Left ventricle myocardium inferior (tissue), 1 donor: ENCODE data around the gene CPA1. TPM values are rescaled to one million over a fixed set of nuclear protein-coding genes. Genes with fewer than 3 reads are reported as not detected.

Source experiments
- DNase-seq: peaks from one replicate; pipeline ENCODE4 v3.0.0-alpha.2; 2020
- H3K27ac ChIP-seq: fragments of 200-600 bp; replicated peaks from 2 replicates; pipeline ENCODE4 v1.8.0; 2021
- H3K27me3 ChIP-seq: fragments of 200-600 bp; 2 replicates; pipeline ENCODE4 v1.8.0; 2021; ENCODE audit warnings: low read depth
- H3K36me3 ChIP-seq: fragments of 200-600 bp; 2 replicates; pipeline ENCODE4 v1.8.0; 2021
- H3K4me1 ChIP-seq: fragments of 200-600 bp; 2 replicates; pipeline ENCODE4 v1.8.0; 2021
- H3K4me3 ChIP-seq: fragments of 200-600 bp; 2 replicates; pipeline ENCODE4 v1.8.0; 2021; ENCODE audit warnings: mild to moderate bottlenecking, moderate library complexity
- H3K9me3 ChIP-seq: fragments of 200-600 bp; replicated peaks from 2 replicates; pipeline ENCODE4 v1.8.0; 2021
- intact Hi-C: fragments of 100-400 bp; cut with micrococcal nuclease; formaldehyde crosslinking; loops from one replicate; pipeline ENCODE4 v1.11.0; 2022
- total RNA-seq: library from RNA; stranded (reverse); fragmentation: NEBNext Ultra II Directional; extraction: Animal tissue kit (Norgen Biotek cat#: 25700); gene quantifications from one replicate; pipeline ENCODE4 v1.2.1, GENCODE V29; 2021
- TF ChIP-seq, protein P1 (sequence below): fragments of 200-600 bp; IDR thresholded peaks from 2 replicates; pipeline ENCODE4 v1.8.0; 2021; ENCODE audit warnings: antibody characterized with exemption, mild to moderate bottlenecking, borderline replicate concordance
- donor health status: DM: no; HTN: yes; CAD: no; lungs with severe emphysema.

The CPA1 gene
- total RNA-seq, 1 donor from 2014 or later = not detected

DNA sequence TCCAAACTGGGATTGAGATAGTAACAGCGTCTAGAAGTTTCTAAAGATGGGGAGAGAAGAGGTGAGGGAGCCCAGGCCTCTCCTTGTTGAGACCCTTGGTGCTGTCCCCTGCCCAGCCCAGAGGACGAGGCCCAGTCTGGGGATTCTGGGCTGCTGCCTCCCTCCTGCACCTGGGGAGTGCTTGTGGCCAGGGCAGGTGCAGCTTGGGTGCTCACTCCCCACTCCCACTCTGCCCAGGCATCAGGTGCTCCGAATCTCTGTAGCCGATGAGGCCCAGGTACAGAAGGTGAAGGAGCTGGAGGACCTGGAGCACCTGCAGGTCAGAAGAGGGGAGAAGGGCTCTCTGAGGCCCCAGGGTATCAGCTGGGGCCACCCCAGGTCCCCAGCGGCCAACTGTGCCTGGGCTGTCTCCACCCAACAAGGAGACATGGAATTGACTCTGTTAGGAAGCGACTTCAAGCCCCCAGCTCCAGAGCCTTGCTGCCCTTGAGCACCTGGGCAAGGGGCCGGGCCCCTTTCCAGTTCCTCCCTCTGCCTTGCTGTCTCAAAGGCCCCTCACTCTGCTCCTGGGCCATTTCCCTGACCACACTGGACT, 664 bp downstream of the CPA1 start:
- H3K27me3 ChIP-seq = peaks cover 20% of the 10 kb centered on the region
- peaks cover 7% of the 10 kb centered on the region for H3K4me1 ChIP-seq
- no peak overlapping the region for H3K4me3 ChIP-seq
- H3K27ac ChIP-seq = no peak overlapping the region
- no peaks in the 10 kb centered on the region for H3K36me3 ChIP-seq
- DNase-seq = no peak
- H3K9me3 ChIP-seq = peaks cover 9% of the 10 kb centered on the region
- intact Hi-C loops = no loop called here
- TF ChIP-seq, protein P1, sequence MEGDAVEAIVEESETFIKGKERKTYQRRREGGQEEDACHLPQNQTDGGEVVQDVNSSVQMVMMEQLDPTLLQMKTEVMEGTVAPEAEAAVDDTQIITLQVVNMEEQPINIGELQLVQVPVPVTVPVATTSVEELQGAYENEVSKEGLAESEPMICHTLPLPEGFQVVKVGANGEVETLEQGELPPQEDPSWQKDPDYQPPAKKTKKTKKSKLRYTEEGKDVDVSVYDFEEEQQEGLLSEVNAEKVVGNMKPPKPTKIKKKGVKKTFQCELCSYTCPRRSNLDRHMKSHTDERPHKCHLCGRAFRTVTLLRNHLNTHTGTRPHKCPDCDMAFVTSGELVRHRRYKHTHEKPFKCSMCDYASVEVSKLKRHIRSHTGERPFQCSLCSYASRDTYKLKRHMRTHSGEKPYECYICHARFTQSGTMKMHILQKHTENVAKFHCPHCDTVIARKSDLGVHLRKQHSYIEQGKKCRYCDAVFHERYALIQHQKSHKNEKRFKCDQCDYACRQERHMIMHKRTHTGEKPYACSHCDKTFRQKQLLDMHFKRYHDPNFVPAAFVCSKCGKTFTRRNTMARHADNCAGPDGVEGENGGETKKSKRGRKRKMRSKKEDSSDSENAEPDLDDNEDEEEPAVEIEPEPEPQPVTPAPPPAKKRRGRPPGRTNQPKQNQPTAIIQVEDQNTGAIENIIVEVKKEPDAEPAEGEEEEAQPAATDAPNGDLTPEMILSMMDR = no peak

DNA sequence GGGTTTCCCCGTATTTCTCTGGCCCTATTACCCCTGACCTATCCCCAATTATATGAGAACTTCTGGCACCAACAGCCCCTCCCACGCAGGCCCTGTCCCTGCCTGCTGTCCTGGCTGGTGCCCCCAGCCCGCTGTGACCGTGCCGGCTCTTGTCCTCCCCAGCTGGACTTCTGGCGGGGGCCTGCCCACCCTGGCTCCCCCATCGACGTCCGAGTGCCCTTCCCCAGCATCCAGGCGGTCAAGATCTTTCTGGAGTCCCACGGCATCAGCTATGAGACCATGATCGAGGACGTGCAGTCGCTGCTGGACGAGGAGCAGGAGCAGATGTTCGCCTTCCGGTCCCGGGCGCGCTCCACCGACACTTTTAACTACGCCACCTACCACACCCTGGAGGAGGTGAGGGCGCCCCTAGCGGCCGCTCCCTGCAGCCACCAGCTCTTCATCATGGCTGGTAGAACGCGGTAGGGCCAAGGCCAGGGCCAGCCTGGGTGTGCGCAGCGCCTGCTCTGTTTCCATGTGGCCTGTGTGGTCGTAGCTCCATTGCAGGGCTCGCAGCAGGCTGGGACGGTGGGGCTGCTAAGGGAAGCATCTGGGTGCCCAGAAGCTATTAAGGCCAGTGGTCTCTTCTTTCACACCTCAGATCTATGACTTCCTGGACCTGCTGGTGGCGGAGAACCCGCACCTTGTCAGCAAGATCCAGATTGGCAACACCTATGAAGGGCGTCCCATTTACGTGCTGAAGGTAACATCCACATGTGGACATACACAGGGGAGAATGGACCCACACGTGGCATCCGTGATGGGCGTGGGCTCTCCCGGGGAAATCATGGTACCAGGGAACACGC, 1.4 kb downstream of the CPA1 start:
- H3K27ac ChIP-seq = no peak overlapping the region
- H3K9me3 ChIP-seq = peaks cover 2% of the 10 kb centered on the region
- no peak overlapping the region for H3K4me3 ChIP-seq
- H3K36me3 ChIP-seq = no peaks in the 10 kb centered on the region
- H3K4me1 ChIP-seq = peaks cover 7% of the 10 kb centered on the region
- intact Hi-C loops = no loop called here
- TF ChIP-seq, protein P1 = peak; percentile 20
- no peak for DNase-seq
- H3K27me3 ChIP-seq = peaks cover 20% of the 10 kb centered on the region

DNA sequence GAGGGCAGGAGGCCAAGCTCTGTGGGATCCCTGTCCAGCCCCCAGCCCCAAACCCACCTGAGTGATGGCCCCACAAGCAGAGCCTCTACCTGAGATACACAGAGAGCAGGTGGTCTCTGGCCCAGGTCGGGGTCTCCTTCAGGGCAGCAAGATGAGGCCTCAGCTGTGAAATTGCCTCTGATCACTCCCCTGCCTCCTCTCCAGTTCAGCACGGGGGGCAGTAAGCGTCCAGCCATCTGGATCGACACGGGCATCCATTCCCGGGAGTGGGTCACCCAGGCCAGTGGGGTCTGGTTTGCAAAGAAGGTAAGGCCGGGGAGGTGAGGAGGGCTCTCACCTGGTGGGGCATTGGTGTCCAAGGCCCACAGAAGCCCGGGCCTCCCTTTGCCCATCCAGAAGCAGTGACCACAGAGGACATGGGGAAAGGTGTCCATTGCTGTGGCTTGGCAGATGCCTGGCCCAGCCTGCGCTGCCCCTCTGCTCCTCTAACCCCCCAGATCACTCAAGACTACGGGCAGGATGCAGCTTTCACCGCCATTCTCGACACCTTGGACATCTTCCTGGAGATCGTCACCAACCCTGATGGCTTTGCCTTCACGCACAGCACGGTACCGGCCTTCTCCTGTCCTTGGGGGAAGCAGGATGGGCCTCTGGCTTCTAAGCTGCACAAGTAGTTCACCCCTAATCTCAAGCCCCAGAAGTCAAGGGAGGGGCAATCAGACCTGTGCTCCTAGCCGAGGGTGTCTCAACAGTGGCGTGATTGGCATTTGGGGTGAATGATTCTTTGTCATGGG, 3.1 kb downstream of the CPA1 start:
- no peaks in the 10 kb centered on the region for H3K36me3 ChIP-seq
- peaks cover 7% of the 10 kb centered on the region for H3K4me1 ChIP-seq
- no peak for DNase-seq
- no peak overlapping the region for H3K27ac ChIP-seq
- peaks cover 4% of the 10 kb centered on the region for H3K9me3 ChIP-seq
- H3K27me3 ChIP-seq = peaks cover 20% of the 10 kb centered on the region
- H3K4me3 ChIP-seq = no peak overlapping the region
- TF ChIP-seq, protein P1 = no peak
- intact Hi-C loops = no loop called here

DNA sequence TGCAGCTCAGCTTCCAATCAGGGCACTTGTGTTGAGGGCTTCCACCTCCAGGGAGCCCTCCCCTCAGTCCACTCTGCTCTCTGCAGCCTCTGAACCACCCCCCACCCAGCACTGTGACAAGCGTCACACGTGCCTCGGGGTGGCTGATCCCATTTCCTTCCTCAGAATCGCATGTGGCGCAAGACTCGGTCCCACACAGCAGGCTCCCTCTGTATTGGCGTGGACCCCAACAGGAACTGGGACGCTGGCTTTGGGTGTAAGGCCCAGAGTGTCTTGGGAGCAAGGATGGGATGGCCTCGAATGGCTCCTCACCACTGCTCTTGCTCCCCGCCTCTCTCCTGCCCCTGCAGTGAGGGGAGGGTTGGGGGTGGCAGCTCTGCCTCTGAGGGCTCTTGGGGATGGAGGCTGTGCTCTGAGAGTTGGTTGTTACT, 4.1 kb downstream of the CPA1 start:
- Histone ChIP-seq H3K4me1 (peaks cover 7% of the 10 kb centered on the region), H3K36me3 (no peaks in the 10 kb centered on the region), H3K9me3 (peaks cover 10% of the 10 kb centered on the region), H3K4me3 (no peak overlapping the region), H3K27ac (no peak overlapping the region), H3K27me3 (peaks cover 20% of the 10 kb centered on the region)
- TF ChIP-seq, protein P1 = no peak
- DNase-seq = no peak
- intact Hi-C loops = no loop called here

DNA sequence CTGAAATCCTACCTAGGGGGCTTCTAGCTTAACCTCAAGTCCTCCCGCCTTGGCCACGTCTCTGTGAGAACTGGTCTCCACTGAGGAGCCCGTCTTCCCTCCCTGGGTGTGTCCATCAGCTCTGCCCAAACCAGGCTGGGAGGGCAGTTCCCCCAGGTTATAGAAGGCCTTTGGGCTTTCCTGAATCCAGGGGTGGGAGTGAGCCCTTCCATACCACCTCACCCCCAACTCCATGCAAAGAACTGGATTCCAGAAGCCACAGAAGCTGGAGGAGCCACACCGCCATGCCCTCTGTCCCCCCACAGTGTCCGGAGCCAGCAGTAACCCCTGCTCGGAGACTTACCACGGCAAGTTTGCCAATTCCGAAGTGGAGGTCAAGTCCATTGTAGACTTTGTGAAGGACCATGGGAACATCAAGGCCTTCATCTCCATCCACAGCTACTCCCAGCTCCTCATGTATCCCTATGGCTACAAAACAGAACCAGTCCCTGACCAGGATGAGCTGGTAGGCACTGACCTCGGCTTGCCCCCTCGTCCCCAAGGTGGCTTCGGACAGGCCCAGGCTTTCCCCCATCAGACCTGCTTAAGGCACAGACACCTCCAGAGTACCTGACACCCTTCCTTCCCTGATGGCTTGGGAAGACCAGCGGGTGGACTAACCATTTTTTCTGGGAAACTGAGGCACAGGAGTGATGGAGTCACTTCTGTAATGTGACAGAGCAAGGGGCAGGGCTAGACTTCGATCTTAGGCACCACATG, 4.7 kb downstream of the CPA1 start:
- peaks cover 10% of the 10 kb centered on the region for H3K9me3 ChIP-seq
- H3K27me3 ChIP-seq = peaks cover 20% of the 10 kb centered on the region
- H3K4me1 ChIP-seq = peaks cover 5% of the 10 kb centered on the region
- intact Hi-C loops = no loop called here
- no peak for DNase-seq
- TF ChIP-seq, protein P1 = no peak
- no peak overlapping the region for H3K27ac ChIP-seq
- H3K4me3 ChIP-seq = no peak overlapping the region
- H3K36me3 ChIP-seq = no peaks in the 10 kb centered on the region
